Measurements from ENCODE around the gene GJC2. TPM values are rescaled to one million over a fixed set of nuclear protein-coding genes. Genes with fewer than 3 reads are reported as not detected.

Gene GJC2
- total and polyA plus RNA-seq, 2 donors (not counting 3 experiments of a cell fraction or from before 2014, with no cell fraction given) = 0.58 to 1.2 TPM

DNA sequence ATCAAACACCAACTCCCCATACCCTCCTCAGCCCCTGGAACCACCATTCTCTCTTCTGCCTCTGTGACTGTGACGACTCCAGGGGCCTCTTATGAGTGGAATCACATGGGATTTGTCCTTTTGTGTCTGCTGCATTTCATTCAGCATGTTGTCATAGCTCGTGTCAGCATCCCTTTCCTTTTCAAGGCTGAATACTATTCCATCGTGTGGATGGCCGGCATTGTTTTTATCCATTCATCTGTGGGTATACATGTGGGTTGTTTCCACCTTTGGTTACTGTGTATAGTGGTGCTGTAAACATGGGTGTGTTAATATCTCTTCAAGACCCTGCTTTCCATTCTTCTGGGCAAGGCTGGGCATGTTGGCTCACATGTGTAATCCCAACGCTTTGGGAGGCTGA is 41.0 kb downstream of the GJC2 start:
- H3K9me3 ChIP-seq (replicated peaks; ENCODE audit: control insufficient read depth, insufficient read depth, low read length) = no peaks in the 10 kb centered on the region
- no peaks in the 10 kb centered on the region for H4K20me1 ChIP-seq (replicated peaks; ENCODE audit: control insufficient read depth, extremely low read depth, insufficient read depth, low read length)
- no peaks in the 10 kb centered on the region for H3K36me3 ChIP-seq (ENCODE audit: control insufficient read depth in 2 of 2, extremely low read depth in 1 of 2, insufficient read depth in 2 of 2, low read length in 2 of 2)
- no peaks in the 10 kb centered on the region for H3K9me1 ChIP-seq (replicated peaks; ENCODE audit: control insufficient read depth, extremely low read depth, insufficient read depth, low read length)
- ChIA-PET POLR2A (no interaction called here), CTCF (no interaction called here)
- BruUV-seq (replicated peaks) = no TSS peak
- H3K79me2 ChIP-seq (ENCODE audit: control insufficient read depth, insufficient read depth, low read length) = no peaks in the 10 kb centered on the region
- H2AFZ ChIP-seq (ENCODE audit: low read depth, low read length) = no peak overlapping the region
- H3K9ac ChIP-seq (replicated peaks; ENCODE audit: extremely low read depth, insufficient read depth, low read length) = no peak overlapping the region
- no peak overlapping the region for H3K4me2 ChIP-seq (ENCODE audit: insufficient read depth, low read length)
- H3K27me3 ChIP-seq (ENCODE audit: control insufficient read depth in 2 of 2, insufficient read depth in 2 of 2, low read length in 2 of 2) = no peaks in the 10 kb centered on the region
- FAIRE-seq = no peak
- no peak for DNase-seq (ENCODE audit: low read depth, low spot score)
- dilution Hi-C loops (cut with MboI; ENCODE audit: extremely low pct_ligation_motif_present, low sequenced_read_pairs) (no loop called here), intact Hi-C loops (cut with micrococcal nuclease) (no loop called here)
- TF ChIP-seq POLR2AphosphoS5 (IDR thresholded peaks at IDR 0.05; ENCODE audit: insufficient read depth, low read depth, low read length) (no peak), FOS (IDR thresholded peaks at IDR 0.05; ENCODE audit: borderline replicate concordance, insufficient read depth, low read length) (no peak), JUN (IDR thresholded peaks at IDR 0.05; ENCODE audit: borderline replicate concordance, insufficient read depth, insufficient read length, low read depth) (no peak), MYC (IDR thresholded peaks at IDR 0.05; ENCODE audit: low read depth, low read length) (no peak), GATA2 (IDR thresholded peaks at IDR 0.05; ENCODE audit: insufficient read depth, insufficient read length, low read depth, low read length) (no peak), POLR2A (IDR thresholded peaks at IDR 0.05; ENCODE audit: low read depth, low read length) (no peak), EZH2 (IDR thresholded peaks at IDR 0.05; ENCODE audit: borderline replicate concordance, low read depth, low read length, severe bottlenecking) (no peak)
- TF ChIP-seq, protein P1, sequence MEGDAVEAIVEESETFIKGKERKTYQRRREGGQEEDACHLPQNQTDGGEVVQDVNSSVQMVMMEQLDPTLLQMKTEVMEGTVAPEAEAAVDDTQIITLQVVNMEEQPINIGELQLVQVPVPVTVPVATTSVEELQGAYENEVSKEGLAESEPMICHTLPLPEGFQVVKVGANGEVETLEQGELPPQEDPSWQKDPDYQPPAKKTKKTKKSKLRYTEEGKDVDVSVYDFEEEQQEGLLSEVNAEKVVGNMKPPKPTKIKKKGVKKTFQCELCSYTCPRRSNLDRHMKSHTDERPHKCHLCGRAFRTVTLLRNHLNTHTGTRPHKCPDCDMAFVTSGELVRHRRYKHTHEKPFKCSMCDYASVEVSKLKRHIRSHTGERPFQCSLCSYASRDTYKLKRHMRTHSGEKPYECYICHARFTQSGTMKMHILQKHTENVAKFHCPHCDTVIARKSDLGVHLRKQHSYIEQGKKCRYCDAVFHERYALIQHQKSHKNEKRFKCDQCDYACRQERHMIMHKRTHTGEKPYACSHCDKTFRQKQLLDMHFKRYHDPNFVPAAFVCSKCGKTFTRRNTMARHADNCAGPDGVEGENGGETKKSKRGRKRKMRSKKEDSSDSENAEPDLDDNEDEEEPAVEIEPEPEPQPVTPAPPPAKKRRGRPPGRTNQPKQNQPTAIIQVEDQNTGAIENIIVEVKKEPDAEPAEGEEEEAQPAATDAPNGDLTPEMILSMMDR (IDR thresholded peaks at IDR 0.05; ENCODE audit: extremely low read depth in 1 of 2, insufficient read depth in 1 of 2, low read depth in 1 of 2, low read length in 2 of 2) = no peak
- TF ChIP-seq, protein P2, sequence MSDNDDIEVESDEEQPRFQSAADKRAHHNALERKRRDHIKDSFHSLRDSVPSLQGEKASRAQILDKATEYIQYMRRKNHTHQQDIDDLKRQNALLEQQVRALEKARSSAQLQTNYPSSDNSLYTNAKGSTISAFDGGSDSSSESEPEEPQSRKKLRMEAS (IDR thresholded peaks at IDR 0.05; ENCODE audit: insufficient read depth, insufficient read length) = no peak
- no peaks in the 10 kb centered on the region for H3K4me1 ChIP-seq (ENCODE audit: control insufficient read depth, extremely low read depth, insufficient read depth, low read length)
- no peak overlapping the region for H3K4me3 ChIP-seq (replicated peaks in 1 of 3; ENCODE audit: insufficient read depth in 1 of 3, low read depth in 1 of 3, low read length in 3 of 3)
- H3K27ac ChIP-seq (ENCODE audit: insufficient read depth, low read depth, low read length) = no peak overlapping the region

Measured in endothelial cell of umbilical vein (primary cell).